ENCODE data around the gene TIAM1. TPM values are rescaled to one million over a fixed set of nuclear protein-coding genes. Genes with fewer than 3 reads are reported as not detected.

The TIAM1 gene
- total RNA-seq, 2 donors from 2014 or later: 54.2 to 68.7 TPM

GRCh38 chr21:31347435-31348032 lies 3.5 kb upstream of the TIAM1 start:
- Mint-ChIP-seq H3K36me3 (ENCODE audit: low read depth) (peaks cover 6% of the 10 kb centered on the region), H3K4me1 (peaks cover 32% of the 10 kb centered on the region), H3K27me3 (peaks cover 21% of the 10 kb centered on the region), H3K27ac (peak overlapping the region; percentile 47), H3K4me3 (no peak overlapping the region)
- ATAC-seq (no peak), DNase-seq (no peak)
- no peaks in the 10 kb centered on the region for H3K9me3 ChIP-seq (ENCODE audit: control insufficient read depth, low read length, poor library complexity, severe bottlenecking)

GRCh38 chr21:31346256-31346821 lies 2.3 kb upstream of the TIAM1 start:
- ATAC-seq (no peak), DNase-seq (no peak)
- Mint-ChIP-seq H3K4me3 (peak overlapping the region; percentile 68), H3K27me3 (peaks cover 24% of the 10 kb centered on the region), H3K36me3 (ENCODE audit: low read depth) (peaks cover 6% of the 10 kb centered on the region), H3K27ac (peak overlapping the region; percentile 67), H3K4me1 (peaks cover 32% of the 10 kb centered on the region)
- no peaks in the 10 kb centered on the region for H3K9me3 ChIP-seq (ENCODE audit: control insufficient read depth, low read length, poor library complexity, severe bottlenecking)

GRCh38 chr21:31345136-31345535 lies 1.1 kb upstream of the TIAM1 start:
- DNase-seq (no peak), ATAC-seq (no peak)
- H3K36me3 Mint-ChIP-seq (ENCODE audit: low read depth): peaks cover 6% of the 10 kb centered on the region
- peaks cover 31% of the 10 kb centered on the region for H3K27me3 Mint-ChIP-seq
- H3K4me3 Mint-ChIP-seq: no peak overlapping the region
- peaks cover 37% of the 10 kb centered on the region for H3K4me1 Mint-ChIP-seq
- peak overlapping the region; percentile 88 for H3K27ac Mint-ChIP-seq
- no peaks in the 10 kb centered on the region for H3K9me3 ChIP-seq (ENCODE audit: control insufficient read depth, low read length, poor library complexity, severe bottlenecking)

GRCh38 chr21:31343030-31343510 lies 991 bp downstream of the TIAM1 start:
- ATAC-seq (no peak), DNase-seq (no peak)
- Mint-ChIP-seq H3K4me3 (peak overlapping the region; percentile 94), H3K36me3 (ENCODE audit: low read depth) (peaks cover 6% of the 10 kb centered on the region), H3K4me1 (peaks cover 39% of the 10 kb centered on the region), H3K27me3 (peaks cover 37% of the 10 kb centered on the region), H3K27ac (peak overlapping the region; percentile 88)
- no peaks in the 10 kb centered on the region for H3K9me3 ChIP-seq (ENCODE audit: control insufficient read depth, low read length, poor library complexity, severe bottlenecking)

- peaks cover 36% of the 10 kb centered on the region for H3K4me1 Mint-ChIP-seq
- ATAC-seq (no peak), DNase-seq (no peak)
- H3K27me3 Mint-ChIP-seq: peaks cover 37% of the 10 kb centered on the region
- no peak overlapping the region for H3K27ac Mint-ChIP-seq
- peak overlapping the region; percentile 94 for H3K4me3 Mint-ChIP-seq
- no peaks in the 10 kb centered on the region for H3K9me3 ChIP-seq (ENCODE audit: control insufficient read depth, low read length, poor library complexity, severe bottlenecking)
- H3K36me3 Mint-ChIP-seq (ENCODE audit: low read depth): peaks cover 6% of the 10 kb centered on the region
These were observed 1.7 kb downstream of the TIAM1 start for GRCh38 chr21:31342348-31342747.

GRCh38 chr21:31340942-31341487 lies 3.0 kb downstream of the TIAM1 start:
- peaks cover 33% of the 10 kb centered on the region for H3K27me3 Mint-ChIP-seq
- no peaks in the 10 kb centered on the region for H3K9me3 ChIP-seq (ENCODE audit: control insufficient read depth, low read length, poor library complexity, severe bottlenecking)
- peak overlapping the region; percentile 21 for H3K27ac Mint-ChIP-seq
- H3K4me1 Mint-ChIP-seq: peaks cover 30% of the 10 kb centered on the region
- DNase-seq (no peak), ATAC-seq (no peak)
- H3K4me3 Mint-ChIP-seq: peak overlapping the region; percentile 64
- H3K36me3 Mint-ChIP-seq (ENCODE audit: low read depth): peaks cover 8% of the 10 kb centered on the region

- H3K4me1 Mint-ChIP-seq: peaks cover 29% of the 10 kb centered on the region
- peaks cover 33% of the 10 kb centered on the region for H3K27me3 Mint-ChIP-seq
- H3K36me3 Mint-ChIP-seq (ENCODE audit: low read depth): peaks cover 8% of the 10 kb centered on the region
- DNase-seq (no peak), ATAC-seq (no peak)
- H3K4me3 Mint-ChIP-seq: peak overlapping the region; percentile 64
- no peaks in the 10 kb centered on the region for H3K9me3 ChIP-seq (ENCODE audit: control insufficient read depth, low read length, poor library complexity, severe bottlenecking)
- H3K27ac Mint-ChIP-seq: peak overlapping the region; percentile 21
These were observed 3.5 kb downstream of the TIAM1 start for GRCh38 chr21:31340514-31340913.

- Mint-ChIP-seq H3K4me1 (peaks cover 26% of the 10 kb centered on the region), H3K27ac (no peak overlapping the region), H3K4me3 (no peak overlapping the region), H3K27me3 (peaks cover 33% of the 10 kb centered on the region), H3K36me3 (ENCODE audit: low read depth) (peaks cover 8% of the 10 kb centered on the region)
- DNase-seq: no peak
- no peaks in the 10 kb centered on the region for H3K9me3 ChIP-seq (ENCODE audit: control insufficient read depth, low read length, poor library complexity, severe bottlenecking)
- ATAC-seq: no peak
These were observed 4.3 kb downstream of the TIAM1 start for GRCh38 chr21:31339721-31340120.

GRCh38 chr21:31338908-31339368 lies 5.1 kb downstream of the TIAM1 start:
- H3K4me3 Mint-ChIP-seq: no peak overlapping the region
- peaks cover 28% of the 10 kb centered on the region for H3K27me3 Mint-ChIP-seq
- H3K36me3 Mint-ChIP-seq (ENCODE audit: low read depth): peaks cover 7% of the 10 kb centered on the region
- H3K4me1 Mint-ChIP-seq: peaks cover 22% of the 10 kb centered on the region
- DNase-seq (no peak), ATAC-seq (no peak)
- no peak overlapping the region for H3K27ac Mint-ChIP-seq
- H3K9me3 ChIP-seq (ENCODE audit: control insufficient read depth, low read length, poor library complexity, severe bottlenecking): no peaks in the 10 kb centered on the region

- H3K4me1 Mint-ChIP-seq: peaks cover 17% of the 10 kb centered on the region
- no peaks in the 10 kb centered on the region for H3K9me3 ChIP-seq (ENCODE audit: control insufficient read depth, low read length, poor library complexity, severe bottlenecking)
- DNase-seq: no peak
- no peak for ATAC-seq
- peaks cover 2% of the 10 kb centered on the region for H3K36me3 Mint-ChIP-seq (ENCODE audit: low read depth)
- peaks cover 21% of the 10 kb centered on the region for H3K27me3 Mint-ChIP-seq
- H3K27ac Mint-ChIP-seq: no peak overlapping the region
- H3K4me3 Mint-ChIP-seq: no peak overlapping the region
These were observed 5.8 kb downstream of the TIAM1 start for GRCh38 chr21:31337996-31338907.

- DNase-seq: no peak
- Mint-ChIP-seq H3K4me1 (peaks cover 17% of the 10 kb centered on the region), H3K36me3 (ENCODE audit: low read depth) (peaks cover 2% of the 10 kb centered on the region), H3K27me3 (peaks cover 13% of the 10 kb centered on the region), H3K27ac (no peak overlapping the region), H3K4me3 (no peak overlapping the region)
- no peak for ATAC-seq
- no peaks in the 10 kb centered on the region for H3K9me3 ChIP-seq (ENCODE audit: control insufficient read depth, low read length, poor library complexity, severe bottlenecking)
These were observed 7.0 kb downstream of the TIAM1 start for GRCh38 chr21:31337086-31337485.

- Mint-ChIP-seq H3K36me3 (ENCODE audit: low read depth) (peaks cover 2% of the 10 kb centered on the region), H3K27me3 (peaks cover 13% of the 10 kb centered on the region), H3K4me3 (no peak overlapping the region), H3K4me1 (peaks cover 17% of the 10 kb centered on the region), H3K27ac (no peak overlapping the region)
- ATAC-seq (no peak), DNase-seq (no peak)
- H3K9me3 ChIP-seq (ENCODE audit: control insufficient read depth, low read length, poor library complexity, severe bottlenecking): no peaks in the 10 kb centered on the region
These were observed 7.4 kb downstream of the TIAM1 start for GRCh38 chr21:31336739-31337040.
